GM10266 (cell line): ENCODE data around the gene NCDN.
A peak's percentile ranks its signal among the peaks of the same experiment; 100 is the strongest.

Source experiments
- DNase-seq: peaks from one replicate; pipeline ENCODE4 v3.0.0; 2012; ENCODE audit errors: extremely low spot score
- TF ChIP-seq, protein P1 (sequence below): IDR thresholded peaks from 2 replicates; pipeline ENCODE4 v1.5.1; 2012; ENCODE audit warnings: mild to moderate bottlenecking, low read depth; ENCODE audit not compliant: control insufficient read depth, insufficient read depth; ENCODE audit errors: missing control alignments

The NCDN gene

DNA sequence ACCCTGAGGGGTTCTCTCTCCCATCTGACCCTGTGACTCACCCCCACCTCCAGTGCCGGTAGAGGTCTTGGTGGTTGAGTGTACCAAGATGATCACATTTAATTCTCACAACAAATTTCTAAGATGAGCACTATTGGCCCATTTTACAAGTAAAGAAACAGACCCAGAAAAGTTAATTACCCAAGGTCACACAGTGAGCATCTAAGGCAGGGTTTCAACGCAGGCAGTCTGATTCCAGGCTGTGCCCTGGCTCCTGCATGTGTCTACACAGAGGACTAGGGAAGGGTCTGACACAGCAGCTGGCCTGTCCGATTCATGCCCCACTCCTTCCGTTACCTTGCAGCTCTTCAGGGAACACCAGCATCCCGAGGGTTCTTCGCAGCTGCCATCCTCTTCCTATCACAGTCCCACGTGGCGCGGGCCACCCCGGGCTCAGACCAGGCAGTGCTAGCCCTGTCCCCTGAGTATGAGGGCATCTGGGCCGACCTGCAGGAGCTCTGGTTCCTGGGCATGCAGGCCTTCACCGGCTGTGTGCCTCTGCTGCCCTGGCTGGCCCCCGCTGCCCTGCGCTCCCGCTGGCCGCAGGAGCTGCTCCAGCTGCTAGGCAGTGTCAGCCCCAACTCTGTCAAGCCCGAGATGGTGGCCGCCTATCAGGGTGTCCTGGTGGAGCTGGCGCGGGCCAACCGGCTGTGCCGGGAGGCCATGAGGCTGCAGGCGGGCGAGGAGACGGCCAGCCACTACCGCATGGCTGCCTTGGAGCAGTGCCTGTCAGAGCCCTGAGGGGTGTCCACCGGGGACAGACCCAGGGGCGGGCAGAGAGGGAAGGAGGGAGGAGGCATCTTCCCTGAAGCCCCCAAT lies 7.5 kb downstream of the NCDN start:
- TF ChIP-seq, protein P1, sequence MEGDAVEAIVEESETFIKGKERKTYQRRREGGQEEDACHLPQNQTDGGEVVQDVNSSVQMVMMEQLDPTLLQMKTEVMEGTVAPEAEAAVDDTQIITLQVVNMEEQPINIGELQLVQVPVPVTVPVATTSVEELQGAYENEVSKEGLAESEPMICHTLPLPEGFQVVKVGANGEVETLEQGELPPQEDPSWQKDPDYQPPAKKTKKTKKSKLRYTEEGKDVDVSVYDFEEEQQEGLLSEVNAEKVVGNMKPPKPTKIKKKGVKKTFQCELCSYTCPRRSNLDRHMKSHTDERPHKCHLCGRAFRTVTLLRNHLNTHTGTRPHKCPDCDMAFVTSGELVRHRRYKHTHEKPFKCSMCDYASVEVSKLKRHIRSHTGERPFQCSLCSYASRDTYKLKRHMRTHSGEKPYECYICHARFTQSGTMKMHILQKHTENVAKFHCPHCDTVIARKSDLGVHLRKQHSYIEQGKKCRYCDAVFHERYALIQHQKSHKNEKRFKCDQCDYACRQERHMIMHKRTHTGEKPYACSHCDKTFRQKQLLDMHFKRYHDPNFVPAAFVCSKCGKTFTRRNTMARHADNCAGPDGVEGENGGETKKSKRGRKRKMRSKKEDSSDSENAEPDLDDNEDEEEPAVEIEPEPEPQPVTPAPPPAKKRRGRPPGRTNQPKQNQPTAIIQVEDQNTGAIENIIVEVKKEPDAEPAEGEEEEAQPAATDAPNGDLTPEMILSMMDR = no peak

DNA sequence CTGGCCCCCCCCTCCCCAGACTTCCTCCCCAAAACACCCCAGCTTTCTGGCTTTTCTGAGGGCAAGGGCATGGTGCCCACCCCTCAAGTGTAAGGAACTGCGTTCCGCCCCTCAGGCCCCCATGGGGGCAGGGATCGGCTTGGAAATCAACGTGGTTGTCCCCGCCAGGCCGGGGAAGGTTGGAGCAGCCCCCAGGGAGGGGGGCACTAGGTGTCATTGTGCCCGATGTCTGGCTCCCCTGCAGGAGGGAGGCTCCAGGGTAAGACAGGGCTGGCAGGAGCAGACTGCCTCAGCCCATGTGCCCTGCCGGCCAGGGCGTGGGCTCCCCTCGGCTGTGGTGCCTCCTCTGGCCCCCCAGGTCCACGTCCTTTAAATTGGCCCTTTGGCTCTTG lies 8.1 kb downstream of the NCDN start:
- TF ChIP-seq, protein P1 = no peak
- DNase-seq = no peak

More for the DNA sequence above, 7.5 kb downstream of the NCDN start:
- DNase-seq = no peak

DNA sequence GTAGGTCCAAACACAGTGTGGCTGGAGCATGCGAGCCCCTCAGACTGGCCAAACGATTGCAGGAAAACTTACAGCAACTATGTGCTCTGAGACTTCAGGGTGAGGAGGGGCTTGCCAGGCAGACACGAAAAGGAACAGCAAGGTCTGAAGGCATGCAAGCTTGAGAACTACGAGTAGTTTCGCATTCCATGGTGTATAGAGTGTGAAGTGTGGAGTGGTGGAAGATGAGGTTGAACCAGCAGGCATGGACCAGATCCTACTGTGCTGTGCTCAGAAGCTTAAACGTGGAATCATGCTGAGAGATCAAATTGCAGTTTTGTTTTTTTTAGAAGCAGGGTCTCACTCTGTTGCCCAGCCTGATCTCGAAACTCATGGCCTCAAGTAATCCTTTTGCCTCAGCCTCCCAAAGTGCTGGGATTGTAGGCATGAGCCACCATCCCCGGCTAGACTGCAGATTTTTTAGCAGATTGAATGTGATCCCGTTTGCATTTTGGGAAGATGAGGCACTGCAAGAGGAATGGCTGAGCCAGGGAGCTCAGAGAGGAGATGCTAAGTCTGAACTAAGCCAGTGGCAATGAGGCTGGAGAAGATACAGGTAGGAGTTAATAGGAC lies 10.5 kb downstream of the NCDN start:
- TF ChIP-seq, protein P1 = no peak
- DNase-seq = no peak

DNA sequence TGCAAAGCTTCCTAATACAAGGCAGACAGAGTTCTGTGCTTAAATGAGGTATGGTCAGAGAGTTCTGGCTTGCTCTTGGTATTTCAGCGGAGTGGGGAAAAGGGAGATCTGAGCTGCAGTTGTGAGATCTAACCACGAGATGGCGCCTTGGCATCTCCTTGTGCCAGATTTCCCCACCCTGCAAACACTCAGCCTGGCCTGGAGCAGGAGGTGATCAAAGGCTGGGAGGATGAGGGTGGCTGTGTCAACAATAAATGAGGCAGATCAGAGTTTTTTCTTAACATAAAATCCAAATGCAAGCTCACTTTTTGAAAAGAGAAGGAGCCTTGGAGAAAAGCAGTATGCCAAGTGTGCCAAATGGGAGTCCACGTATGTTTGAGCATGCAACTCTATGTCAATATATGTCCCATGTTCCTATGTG lies 11.4 kb downstream of the NCDN start:
- TF ChIP-seq, protein P1 = peak; percentile 91
- peak; percentile 90 for DNase-seq

DNA sequence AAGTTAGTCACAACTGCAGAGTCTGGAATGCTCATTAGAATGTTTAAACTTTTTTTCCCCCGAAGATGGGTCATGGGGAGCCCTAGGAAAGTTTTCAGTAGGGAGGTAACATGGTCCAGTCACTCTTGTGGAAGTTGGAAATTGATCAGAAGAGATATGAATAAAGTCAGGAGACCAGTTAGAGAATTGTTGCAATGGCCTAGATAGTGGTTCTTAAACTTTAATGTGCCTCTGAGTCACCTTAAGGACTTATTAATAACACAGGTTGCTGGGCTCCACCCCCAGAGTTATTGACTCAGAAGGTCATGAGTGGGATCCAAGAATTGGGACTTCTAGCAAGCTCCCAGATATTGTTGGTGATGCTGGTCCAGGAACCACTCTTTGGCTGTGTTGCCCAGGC lies 12.3 kb downstream of the NCDN start:
- no peak for DNase-seq

DNA sequence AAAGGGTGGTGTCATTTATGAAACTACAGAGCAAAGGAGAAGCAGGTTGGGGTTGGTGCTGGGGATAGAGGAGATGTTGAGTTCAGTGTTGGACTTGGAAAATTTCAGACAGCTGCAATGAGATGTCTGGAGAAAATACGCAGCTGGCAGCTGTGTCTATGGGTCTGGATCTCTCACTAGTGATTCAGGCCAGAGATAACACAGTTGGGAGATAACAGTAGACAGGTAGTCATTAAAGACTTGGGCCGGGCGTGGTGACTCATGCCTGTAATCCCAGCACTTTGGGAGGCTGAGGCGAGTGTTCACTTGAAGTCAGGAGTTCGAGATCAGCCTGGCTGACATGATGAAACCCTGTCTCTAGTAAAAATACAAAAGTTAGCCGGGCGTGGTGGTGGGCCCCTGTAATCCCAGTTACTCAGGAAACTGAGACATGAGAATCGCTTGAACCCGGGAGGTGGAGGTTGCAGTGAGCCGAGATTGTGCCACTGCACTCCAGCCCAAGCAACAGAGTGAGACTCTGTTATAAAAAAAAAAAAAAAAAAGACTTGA lies 13.1 kb downstream of the NCDN start:
- TF ChIP-seq, protein P1 = no peak
- no peak for DNase-seq

More for the DNA sequence above, 12.3 kb downstream of the NCDN start:
- TF ChIP-seq, protein P1 = no peak
